Subcutaneous abdominal adipose tissue (tissue), 5 donors: Measurements from ENCODE around the gene GLRA1.

Source experiments
- H3K27ac ChIP-seq: one replicate; pipeline ENCODE4 v1.7.0; 2013; ENCODE audit warnings: low read depth, mild to moderate bottlenecking, inconsistent platforms, low read length, moderate library complexity
- H3K27me3 ChIP-seq, 5 donors: one replicate each; pipeline ENCODE4 v1.7.0; 2013; ENCODE audit warnings: low read length in 5 of 5, inconsistent platforms in 1 of 5; ENCODE audit not compliant: control insufficient read depth in 5 of 5, insufficient read depth in 4 of 5
- H3K36me3 ChIP-seq, 5 donors: one replicate each; pipeline ENCODE4 v1.7.0; 2013; ENCODE audit warnings: low read length in 5 of 5; ENCODE audit not compliant: control insufficient read depth in 5 of 5, insufficient read depth in 5 of 5
- H3K4me1 ChIP-seq, 5 donors: one replicate each; pipeline ENCODE4 v1.7.0; 2013; ENCODE audit warnings: low read length in 5 of 5, mild to moderate bottlenecking in 3 of 5, moderate library complexity in 1 of 5; ENCODE audit not compliant: control insufficient read depth in 5 of 5, insufficient read depth in 5 of 5
- H3K4me3 ChIP-seq, 5 donors: one replicate each; pipeline ENCODE4 v1.7.0; 2013; ENCODE audit warnings: low read length in 5 of 5, low read depth in 1 of 5
- H3K9ac ChIP-seq, 5 donors: one replicate each; pipeline ENCODE4 v1.7.0; 2013; ENCODE audit warnings: low read length in 5 of 5, mild to moderate bottlenecking in 4 of 5, moderate library complexity in 3 of 5
- H3K9me3 ChIP-seq, 5 donors: one replicate each; pipeline ENCODE4 v1.7.0; 2013; ENCODE audit warnings: low read length in 5 of 5; ENCODE audit not compliant: control insufficient read depth in 5 of 5
- donor health status: healthy.
- donor health status: healthy.
- donor health status: healthy.
- donor health status: healthy.
- donor health status: healthy.

GLRA1 gene

DNA sequence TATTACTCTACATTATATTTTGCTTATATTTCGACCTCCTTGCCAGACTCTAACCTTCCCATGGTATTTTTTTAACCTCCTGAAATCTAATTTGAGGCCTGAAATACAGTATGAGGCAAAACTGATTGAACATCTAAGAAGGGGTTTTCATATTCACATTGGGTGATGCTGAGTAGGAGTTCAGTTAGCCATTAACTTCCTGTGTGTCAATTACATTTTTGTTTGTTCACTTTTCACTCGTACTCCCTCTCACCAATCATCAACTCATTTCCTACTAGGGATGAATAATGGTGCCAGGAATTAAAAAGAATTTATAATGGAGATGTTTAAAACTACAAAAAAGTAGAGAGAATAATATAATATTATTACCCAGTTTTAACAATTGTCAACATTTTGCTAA is 27.6 kb upstream of the GLRA1 start:
- no peaks in the 10 kb centered on the region for H3K4me1 ChIP-seq
- H3K9me3 ChIP-seq: no peaks in the 10 kb centered on the region
- no peak overlapping the region for H3K27ac ChIP-seq
- H3K4me3 ChIP-seq: no peak overlapping the region
- H3K9ac ChIP-seq: no peak overlapping the region
- H3K27me3 ChIP-seq: peaks cover 0 to 6% (median 0%) of the 10 kb centered on the region in 5 donors
- no peaks in the 10 kb centered on the region for H3K36me3 ChIP-seq

- Histone ChIP-seq H3K36me3 (no peaks in the 10 kb centered on the region), H3K27ac (no peak overlapping the region), H3K4me1 (no peaks in the 10 kb centered on the region), H3K9me3 (no peaks in the 10 kb centered on the region), H3K4me3 (no peak overlapping the region), H3K9ac (no peak overlapping the region), H3K27me3 (peaks cover 0 to 6% (median 0%) of the 10 kb centered on the region in 5 donors)
These were observed 26.1 kb upstream of the GLRA1 start for GRCh38 chr5:151950706-151951105.

GRCh38 chr5:151949701-151950308 is 25.2 kb upstream of the GLRA1 start:
- Histone ChIP-seq H3K9me3 (no peaks in the 10 kb centered on the region), H3K36me3 (no peaks in the 10 kb centered on the region), H3K27ac (no peak overlapping the region), H3K9ac (no peak overlapping the region), H3K4me3 (no peak overlapping the region), H3K27me3 (peaks cover 0 to 6% (median 0%) of the 10 kb centered on the region in 5 donors), H3K4me1 (no peaks in the 10 kb centered on the region)

DNA sequence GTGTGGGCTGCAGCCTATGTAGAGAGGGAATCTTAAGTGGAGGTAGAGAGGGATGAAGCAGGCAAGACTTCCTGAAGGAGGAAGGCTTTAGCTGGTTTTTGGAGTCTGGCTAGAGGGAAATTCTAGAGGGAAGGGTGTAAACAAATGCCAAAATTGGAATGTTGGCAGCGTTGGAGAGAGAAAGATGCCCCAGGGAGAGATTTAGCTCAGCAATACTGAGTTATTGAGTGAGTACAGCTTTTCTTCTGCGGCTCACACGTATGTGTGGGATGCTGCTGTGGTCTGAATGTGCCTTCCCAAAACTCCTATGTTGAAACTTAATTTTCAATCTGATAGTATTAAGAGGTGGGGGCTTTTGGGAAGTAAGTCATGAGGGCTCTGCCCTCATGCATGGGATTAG is 24.5 kb upstream of the GLRA1 start:
- H3K9me3 ChIP-seq: no peaks in the 10 kb centered on the region
- no peak overlapping the region for H3K9ac ChIP-seq
- peaks cover 0 to 6% (median 0%) of the 10 kb centered on the region in 5 donors for H3K27me3 ChIP-seq
- no peaks in the 10 kb centered on the region for H3K4me1 ChIP-seq
- no peak overlapping the region for H3K4me3 ChIP-seq
- no peaks in the 10 kb centered on the region for H3K36me3 ChIP-seq
- no peak overlapping the region for H3K27ac ChIP-seq

DNA sequence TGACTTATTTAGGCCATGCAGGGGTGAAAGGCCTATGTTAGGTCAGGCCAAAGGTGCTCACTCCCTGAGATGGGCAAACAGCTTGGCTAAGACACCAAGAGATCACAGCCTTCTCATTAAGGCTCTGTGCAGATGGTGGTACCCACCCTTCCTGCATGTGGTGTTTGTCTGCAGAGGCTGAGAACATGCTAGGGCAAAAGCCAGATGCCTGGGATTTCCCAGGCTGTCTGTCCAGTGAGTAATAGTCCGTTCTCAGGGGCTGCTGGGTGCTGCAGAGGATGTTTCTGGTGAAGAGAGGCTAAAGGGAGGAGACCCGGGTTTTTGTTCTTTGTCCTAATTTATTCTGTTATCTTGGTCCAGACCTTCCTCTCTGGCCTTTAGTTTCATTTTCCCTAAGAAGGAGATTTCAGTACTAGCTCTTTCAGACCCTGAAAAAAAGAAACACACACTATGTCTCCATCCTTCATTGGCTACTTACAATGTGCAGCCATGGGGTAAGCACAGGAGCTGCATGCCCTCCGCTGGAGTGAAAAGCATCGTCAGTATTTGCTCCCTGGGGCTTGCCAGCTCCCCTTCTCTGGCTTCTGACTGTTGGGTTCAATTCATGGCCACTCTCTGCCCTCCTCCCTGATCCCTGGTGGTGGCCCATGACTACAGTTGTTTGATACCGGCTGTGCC is 23.4 kb upstream of the GLRA1 start:
- no peak overlapping the region for H3K4me3 ChIP-seq

GRCh38 chr5:151937851-151938250 is 13.2 kb upstream of the GLRA1 start:
- H3K9me3 ChIP-seq: peaks cover 0 to 6% (median 0%) of the 10 kb centered on the region in 5 donors
- no peak overlapping the region for H3K27ac ChIP-seq
- no peaks in the 10 kb centered on the region for H3K27me3 ChIP-seq
- no peaks in the 10 kb centered on the region for H3K4me1 ChIP-seq
- H3K4me3 ChIP-seq: no peak overlapping the region
- no peak overlapping the region for H3K9ac ChIP-seq
- no peaks in the 10 kb centered on the region for H3K36me3 ChIP-seq

More for the DNA sequence above, 23.4 kb upstream of the GLRA1 start:
- no peak overlapping the region for H3K9ac ChIP-seq
- H3K36me3 ChIP-seq: no peaks in the 10 kb centered on the region
- H3K27me3 ChIP-seq: peaks cover 0 to 6% (median 0%) of the 10 kb centered on the region in 5 donors
- H3K4me1 ChIP-seq: no peaks in the 10 kb centered on the region
- no peak overlapping the region for H3K27ac ChIP-seq
- no peaks in the 10 kb centered on the region for H3K9me3 ChIP-seq

DNA sequence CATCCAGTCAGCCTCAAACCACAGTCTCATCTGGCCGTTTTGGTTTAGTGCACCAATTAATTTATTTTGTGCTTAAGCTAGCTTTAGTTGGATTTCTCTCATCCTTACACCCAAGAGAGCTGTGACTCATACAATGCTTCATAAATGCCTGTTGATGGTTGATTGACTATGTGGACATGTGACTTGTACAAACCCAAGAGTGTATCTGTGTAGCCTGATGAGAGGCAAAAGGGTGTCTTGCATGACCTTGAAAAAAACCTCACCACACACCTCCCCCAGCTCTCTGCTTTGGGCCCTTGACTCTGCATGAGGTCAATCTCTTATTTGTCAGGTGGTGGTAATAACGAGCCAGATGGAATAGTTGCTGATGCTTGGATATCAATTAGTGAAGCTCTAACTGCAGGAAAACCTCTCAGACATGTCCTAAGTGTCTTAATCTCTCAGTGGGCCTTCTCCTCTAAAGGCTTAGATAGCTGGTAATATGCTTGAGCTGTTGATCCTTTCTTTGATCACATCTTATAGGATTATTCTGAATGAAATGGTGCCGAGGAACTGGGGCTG is 10.6 kb upstream of the GLRA1 start:
- Histone ChIP-seq H3K9ac (no peak overlapping the region), H3K4me1 (no peaks in the 10 kb centered on the region), H3K36me3 (no peaks in the 10 kb centered on the region), H3K27ac (no peak overlapping the region), H3K27me3 (no peaks in the 10 kb centered on the region), H3K9me3 (peaks cover 0 to 25% (median 10%) of the 10 kb centered on the region in 5 donors), H3K4me3 (no peak overlapping the region)

GRCh38 chr5:151931260-151931659 is 6.6 kb upstream of the GLRA1 start:
- no peaks in the 10 kb centered on the region for H3K36me3 ChIP-seq
- no peak overlapping the region for H3K27ac ChIP-seq
- H3K4me1 ChIP-seq: no peaks in the 10 kb centered on the region

GRCh38 chr5:151926188-151926587 is 1.5 kb upstream of the GLRA1 start:
- Histone ChIP-seq H3K27ac (no peak overlapping the region), H3K4me3 (no peak overlapping the region), H3K27me3 (peaks cover 0 to 10% (median 2%) of the 10 kb centered on the region in 5 donors), H3K36me3 (no peaks in the 10 kb centered on the region), H3K4me1 (no peaks in the 10 kb centered on the region), H3K9ac (no peak overlapping the region), H3K9me3 (peaks cover 0 to 10% (median 0%) of the 10 kb centered on the region in 5 donors)

More at GRCh38 chr5:151931260-151931659, 6.6 kb upstream of the GLRA1 start:
- Histone ChIP-seq H3K27me3 (peaks cover 0 to 2% (median 0%) of the 10 kb centered on the region in 5 donors), H3K4me3 (no peak overlapping the region), H3K9me3 (peaks cover 0 to 26% (median 10%) of the 10 kb centered on the region in 5 donors), H3K9ac (no peak overlapping the region)

DNA sequence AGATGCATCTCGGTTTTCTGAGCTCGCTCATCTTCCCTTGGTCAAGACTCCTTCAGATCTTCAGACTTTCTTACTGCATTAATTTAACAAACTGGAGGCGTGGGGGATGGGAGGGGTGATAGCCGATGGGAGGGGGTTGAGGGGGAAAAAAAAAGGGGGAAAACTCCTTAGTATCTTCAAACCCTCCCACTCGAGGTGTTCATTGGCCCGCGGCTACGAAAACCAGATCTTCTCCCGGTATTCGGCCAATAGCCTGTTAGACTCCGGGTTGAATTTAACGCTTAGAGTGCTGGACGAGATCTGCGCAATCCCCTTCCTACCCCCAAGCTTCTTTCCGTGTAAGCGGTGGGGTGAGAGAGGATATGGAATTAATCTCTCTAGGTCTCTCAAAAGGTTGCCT is 689 bp upstream of the GLRA1 start:
- H3K27ac ChIP-seq: no peak overlapping the region
- peaks cover 0 to 2% (median 0%) of the 10 kb centered on the region in 5 donors for H3K9me3 ChIP-seq
- no peak overlapping the region for H3K4me3 ChIP-seq
- H3K36me3 ChIP-seq: no peaks in the 10 kb centered on the region
- peaks cover 0 to 10% (median 2%) of the 10 kb centered on the region in 5 donors for H3K27me3 ChIP-seq
- no peak overlapping the region for H3K9ac ChIP-seq
- no peaks in the 10 kb centered on the region for H3K4me1 ChIP-seq
